ENCODE data around the gene RCOR1.

DNA sequence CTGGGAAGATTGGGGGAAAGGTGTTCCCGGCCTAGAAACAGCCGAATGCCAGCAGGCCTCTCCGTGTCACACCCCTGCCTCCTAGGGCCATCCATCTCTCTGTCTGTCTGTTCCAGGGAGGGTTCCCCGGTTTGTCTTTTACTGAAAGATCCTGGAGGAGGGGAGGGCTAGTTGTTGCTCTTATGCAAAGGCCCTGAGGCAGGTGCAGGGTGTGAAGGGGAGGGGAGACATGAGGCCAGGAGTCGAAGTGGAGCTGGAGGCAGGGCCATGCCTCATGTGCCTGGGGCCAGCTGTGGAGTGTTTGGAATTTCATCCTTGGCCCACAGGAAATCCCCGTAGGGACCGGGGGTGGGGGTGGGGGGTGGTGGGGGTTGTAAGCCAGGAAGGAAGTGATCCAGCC lies 8.7 kb upstream of the RCOR1 start:
- TF ChIP-seq, protein P1, sequence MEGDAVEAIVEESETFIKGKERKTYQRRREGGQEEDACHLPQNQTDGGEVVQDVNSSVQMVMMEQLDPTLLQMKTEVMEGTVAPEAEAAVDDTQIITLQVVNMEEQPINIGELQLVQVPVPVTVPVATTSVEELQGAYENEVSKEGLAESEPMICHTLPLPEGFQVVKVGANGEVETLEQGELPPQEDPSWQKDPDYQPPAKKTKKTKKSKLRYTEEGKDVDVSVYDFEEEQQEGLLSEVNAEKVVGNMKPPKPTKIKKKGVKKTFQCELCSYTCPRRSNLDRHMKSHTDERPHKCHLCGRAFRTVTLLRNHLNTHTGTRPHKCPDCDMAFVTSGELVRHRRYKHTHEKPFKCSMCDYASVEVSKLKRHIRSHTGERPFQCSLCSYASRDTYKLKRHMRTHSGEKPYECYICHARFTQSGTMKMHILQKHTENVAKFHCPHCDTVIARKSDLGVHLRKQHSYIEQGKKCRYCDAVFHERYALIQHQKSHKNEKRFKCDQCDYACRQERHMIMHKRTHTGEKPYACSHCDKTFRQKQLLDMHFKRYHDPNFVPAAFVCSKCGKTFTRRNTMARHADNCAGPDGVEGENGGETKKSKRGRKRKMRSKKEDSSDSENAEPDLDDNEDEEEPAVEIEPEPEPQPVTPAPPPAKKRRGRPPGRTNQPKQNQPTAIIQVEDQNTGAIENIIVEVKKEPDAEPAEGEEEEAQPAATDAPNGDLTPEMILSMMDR (IDR thresholded peaks at IDR 0.05; ENCODE audit: poor library complexity) = no peak
- TF ChIP-seq EZH2 (IDR thresholded peaks at IDR 0.05; ENCODE audit: borderline replicate concordance) = no peak
- no peak for TF ChIP-seq EZH2phosphoT487 (IDR thresholded peaks at IDR 0.05; ENCODE audit: low read depth, severe bottlenecking, unreplicated experiment)

Measured in hepatocyte (in vitro differentiated cells).